Nephron (organoid): ENCODE results near the gene CDH4.

Experiments used
- H3K27ac Mint-ChIP-seq, 3 experiments: 2 replicates each; pipeline ENCODE4 v1.8.0; 2020; ENCODE audit warnings: mixed read lengths in 3 of 3, mild to moderate bottlenecking in 2 of 3, moderate library complexity in 1 of 3
- H3K27me3 Mint-ChIP-seq: 2 replicates; pipeline ENCODE4 v1.8.0; 2021; ENCODE audit warnings: low read depth, mild to moderate bottlenecking, moderate library complexity, mixed read lengths
- H3K36me3 Mint-ChIP-seq: 2 replicates; pipeline ENCODE4 v1.8.0; 2020; ENCODE audit warnings: low read depth, mixed read lengths
- H3K4me1 Mint-ChIP-seq: 2 replicates; pipeline ENCODE4 v1.8.0; 2020; ENCODE audit warnings: mixed read lengths
- H3K4me3 Mint-ChIP-seq, 3 experiments: 2 replicates each; pipeline ENCODE4 v1.8.0; 2020; ENCODE audit warnings: mild to moderate bottlenecking in 3 of 3, mixed read lengths in 3 of 3, moderate library complexity in 2 of 3
- H3K9me3 Mint-ChIP-seq: 2 replicates; pipeline ENCODE4 v1.8.0; 2020; ENCODE audit warnings: mixed read lengths
- CTCF ChIP-seq, 3 experiments: fragments of 200-600 bp; sonication (generic); IDR thresholded peaks; one replicate each; pipeline ENCODE4 v1.5.0; 2021; ENCODE audit warnings: antibody characterized with exemption in 3 of 3; ENCODE audit not compliant: unreplicated experiment in 3 of 3

Gene CDH4

GRCh38 chr20:61529354-61529753, 277.3 kb downstream of the CDH4 start:
- TF ChIP-seq CTCF (IDR thresholded peaks at IDR 0.05; ENCODE audit: unreplicated experiment in 3 of 3): no peak
- H3K4me1 Mint-ChIP-seq: no peaks in the 10 kb centered on the region
- H3K27ac Mint-ChIP-seq: no peak overlapping the region
- no peak overlapping the region for H3K4me3 Mint-ChIP-seq
- H3K27me3 Mint-ChIP-seq: peaks cover 22% of the 10 kb centered on the region
- no peaks in the 10 kb centered on the region for H3K36me3 Mint-ChIP-seq
- no peaks in the 10 kb centered on the region for H3K9me3 Mint-ChIP-seq

GRCh38 chr20:61531553-61532345, 279.7 kb downstream of the CDH4 start:
- no peak for TF ChIP-seq CTCF (IDR thresholded peaks at IDR 0.05; ENCODE audit: unreplicated experiment in 3 of 3)
- H3K27me3 Mint-ChIP-seq: peaks cover 10% of the 10 kb centered on the region

GRCh38 chr20:61532736-61533135, 280.7 kb downstream of the CDH4 start:
- Mint-ChIP-seq H3K4me3 (no peak overlapping the region), H3K4me1 (no peaks in the 10 kb centered on the region), H3K9me3 (no peaks in the 10 kb centered on the region), H3K36me3 (no peaks in the 10 kb centered on the region), H3K27ac (no peak overlapping the region), H3K27me3 (peaks cover 15% of the 10 kb centered on the region)
- no peak for TF ChIP-seq CTCF (IDR thresholded peaks at IDR 0.05; ENCODE audit: unreplicated experiment in 3 of 3)

More at GRCh38 chr20:61531553-61532345, 279.7 kb downstream of the CDH4 start:
- Mint-ChIP-seq H3K36me3 (no peaks in the 10 kb centered on the region), H3K9me3 (no peaks in the 10 kb centered on the region), H3K27ac (no peak overlapping the region), H3K4me1 (no peaks in the 10 kb centered on the region), H3K4me3 (no peak overlapping the region)

- peaks cover 15% of the 10 kb centered on the region for H3K27me3 Mint-ChIP-seq
- no peak overlapping the region for H3K4me3 Mint-ChIP-seq
- no peak overlapping the region for H3K27ac Mint-ChIP-seq
- no peak for TF ChIP-seq CTCF (IDR thresholded peaks at IDR 0.05; ENCODE audit: unreplicated experiment in 3 of 3)
- no peaks in the 10 kb centered on the region for H3K4me1 Mint-ChIP-seq
- H3K9me3 Mint-ChIP-seq: no peaks in the 10 kb centered on the region
- no peaks in the 10 kb centered on the region for H3K36me3 Mint-ChIP-seq
These were observed 281.2 kb downstream of the CDH4 start for GRCh38 chr20:61533231-61533631.

- no peaks in the 10 kb centered on the region for H3K9me3 Mint-ChIP-seq
- no peak overlapping the region for H3K4me3 Mint-ChIP-seq
- H3K36me3 Mint-ChIP-seq: no peaks in the 10 kb centered on the region
- TF ChIP-seq CTCF (IDR thresholded peaks at IDR 0.05; ENCODE audit: unreplicated experiment in 3 of 3): no peak
- peaks cover 17% of the 10 kb centered on the region for H3K27me3 Mint-ChIP-seq
- H3K4me1 Mint-ChIP-seq: no peaks in the 10 kb centered on the region
- H3K27ac Mint-ChIP-seq: no peak overlapping the region
These were observed 282.3 kb downstream of the CDH4 start for GRCh38 chr20:61534346-61534745.

GRCh38 chr20:61535091-61535490, 283.0 kb downstream of the CDH4 start:
- H3K9me3 Mint-ChIP-seq: no peaks in the 10 kb centered on the region
- no peak overlapping the region for H3K27ac Mint-ChIP-seq
- H3K4me1 Mint-ChIP-seq: no peaks in the 10 kb centered on the region
- no peaks in the 10 kb centered on the region for H3K36me3 Mint-ChIP-seq
- peaks cover 16% of the 10 kb centered on the region for H3K27me3 Mint-ChIP-seq
- no peak overlapping the region for H3K4me3 Mint-ChIP-seq
- TF ChIP-seq CTCF (IDR thresholded peaks at IDR 0.05; ENCODE audit: unreplicated experiment in 3 of 3): no peak
